Measurements from ENCODE around the gene MAN2A2. TPM values are rescaled to one million over a fixed set of nuclear protein-coding genes. Genes with fewer than 3 reads are reported as not detected.

The MAN2A2 gene
- total and polyA plus RNA-seq, 9 of the 15 experiments (the other 6 are each of a cell fraction or from before 2014, with no cell fraction given) = 7.3 to 151 (median 43.4) TPM

- TF ChIP-seq, protein P1, sequence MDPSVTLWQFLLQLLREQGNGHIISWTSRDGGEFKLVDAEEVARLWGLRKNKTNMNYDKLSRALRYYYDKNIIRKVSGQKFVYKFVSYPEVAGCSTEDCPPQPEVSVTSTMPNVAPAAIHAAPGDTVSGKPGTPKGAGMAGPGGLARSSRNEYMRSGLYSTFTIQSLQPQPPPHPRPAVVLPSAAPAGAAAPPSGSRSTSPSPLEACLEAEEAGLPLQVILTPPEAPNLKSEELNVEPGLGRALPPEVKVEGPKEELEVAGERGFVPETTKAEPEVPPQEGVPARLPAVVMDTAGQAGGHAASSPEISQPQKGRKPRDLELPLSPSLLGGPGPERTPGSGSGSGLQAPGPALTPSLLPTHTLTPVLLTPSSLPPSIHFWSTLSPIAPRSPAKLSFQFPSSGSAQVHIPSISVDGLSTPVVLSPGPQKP (CRISPR knock-in tag; IDR thresholded peaks at IDR 0.05) = no peak
- TF ChIP-seq ZKSCAN8 (CRISPR knock-in tag; IDR thresholded peaks at IDR 0.05) = no peak
- TF ChIP-seq FOXO4 (CRISPR knock-in tag; IDR thresholded peaks at IDR 0.05) = no peak
- peak; percentile 29; the same call in 1 of the 2 replicates for TF ChIP-seq NFIC (IDR thresholded peaks at IDR 0.05)
- TF ChIP-seq ATF4 (CRISPR knock-in tag; IDR thresholded peaks at IDR 0.05) = no peak
- TF ChIP-seq ZNF79 (CRISPR knock-in tag; IDR thresholded peaks at IDR 0.05; ENCODE audit: low read depth) = no peak
- no peak for TF ChIP-seq RFX5 (IDR thresholded peaks at IDR 0.05; ENCODE audit: low read depth, low read length)
- TF ChIP-seq NBN (IDR thresholded peaks at IDR 0.05; ENCODE audit: low read depth) = no peak
- TF ChIP-seq CBFA2T2 (conservative IDR thresholded peaks at IDR 0.05) = no peak
- no peak for TF ChIP-seq FOXA1 (IDR thresholded peaks at IDR 0.05; ENCODE audit: borderline replicate concordance)
- no peak for TF ChIP-seq MTA2 (IDR thresholded peaks at IDR 0.05; ENCODE audit: low read depth)
- TF ChIP-seq ZNF551 (CRISPR knock-in tag; IDR thresholded peaks at IDR 0.05) = no peak
- no peak for TF ChIP-seq U2AF1 (optimal IDR thresholded peaks at IDR 0.05; ENCODE audit: low read depth, low read length)
- no peak for TF ChIP-seq HMGN3 (IDR thresholded peaks at IDR 0.05; ENCODE audit: borderline replicate concordance, extremely low read depth, insufficient read length, low read depth, low read length)
- TF ChIP-seq, protein P2, sequence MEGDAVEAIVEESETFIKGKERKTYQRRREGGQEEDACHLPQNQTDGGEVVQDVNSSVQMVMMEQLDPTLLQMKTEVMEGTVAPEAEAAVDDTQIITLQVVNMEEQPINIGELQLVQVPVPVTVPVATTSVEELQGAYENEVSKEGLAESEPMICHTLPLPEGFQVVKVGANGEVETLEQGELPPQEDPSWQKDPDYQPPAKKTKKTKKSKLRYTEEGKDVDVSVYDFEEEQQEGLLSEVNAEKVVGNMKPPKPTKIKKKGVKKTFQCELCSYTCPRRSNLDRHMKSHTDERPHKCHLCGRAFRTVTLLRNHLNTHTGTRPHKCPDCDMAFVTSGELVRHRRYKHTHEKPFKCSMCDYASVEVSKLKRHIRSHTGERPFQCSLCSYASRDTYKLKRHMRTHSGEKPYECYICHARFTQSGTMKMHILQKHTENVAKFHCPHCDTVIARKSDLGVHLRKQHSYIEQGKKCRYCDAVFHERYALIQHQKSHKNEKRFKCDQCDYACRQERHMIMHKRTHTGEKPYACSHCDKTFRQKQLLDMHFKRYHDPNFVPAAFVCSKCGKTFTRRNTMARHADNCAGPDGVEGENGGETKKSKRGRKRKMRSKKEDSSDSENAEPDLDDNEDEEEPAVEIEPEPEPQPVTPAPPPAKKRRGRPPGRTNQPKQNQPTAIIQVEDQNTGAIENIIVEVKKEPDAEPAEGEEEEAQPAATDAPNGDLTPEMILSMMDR (IDR thresholded peaks at IDR 0.05 in 2 of 3, conservative IDR thresholded peaks at IDR 0.05 in 1 of 3; ENCODE audit: insufficient read depth in 2 of 3, low read depth in 1 of 3, low read length in 3 of 3) = peak in 2 of 3 experiments; percentile 24 to 31; a peak in 2 of 6 replicates
- no peak for TF ChIP-seq ARHGAP35 (IDR thresholded peaks at IDR 0.05; ENCODE audit: partially characterized antibody)
- TF ChIP-seq, protein P3, sequence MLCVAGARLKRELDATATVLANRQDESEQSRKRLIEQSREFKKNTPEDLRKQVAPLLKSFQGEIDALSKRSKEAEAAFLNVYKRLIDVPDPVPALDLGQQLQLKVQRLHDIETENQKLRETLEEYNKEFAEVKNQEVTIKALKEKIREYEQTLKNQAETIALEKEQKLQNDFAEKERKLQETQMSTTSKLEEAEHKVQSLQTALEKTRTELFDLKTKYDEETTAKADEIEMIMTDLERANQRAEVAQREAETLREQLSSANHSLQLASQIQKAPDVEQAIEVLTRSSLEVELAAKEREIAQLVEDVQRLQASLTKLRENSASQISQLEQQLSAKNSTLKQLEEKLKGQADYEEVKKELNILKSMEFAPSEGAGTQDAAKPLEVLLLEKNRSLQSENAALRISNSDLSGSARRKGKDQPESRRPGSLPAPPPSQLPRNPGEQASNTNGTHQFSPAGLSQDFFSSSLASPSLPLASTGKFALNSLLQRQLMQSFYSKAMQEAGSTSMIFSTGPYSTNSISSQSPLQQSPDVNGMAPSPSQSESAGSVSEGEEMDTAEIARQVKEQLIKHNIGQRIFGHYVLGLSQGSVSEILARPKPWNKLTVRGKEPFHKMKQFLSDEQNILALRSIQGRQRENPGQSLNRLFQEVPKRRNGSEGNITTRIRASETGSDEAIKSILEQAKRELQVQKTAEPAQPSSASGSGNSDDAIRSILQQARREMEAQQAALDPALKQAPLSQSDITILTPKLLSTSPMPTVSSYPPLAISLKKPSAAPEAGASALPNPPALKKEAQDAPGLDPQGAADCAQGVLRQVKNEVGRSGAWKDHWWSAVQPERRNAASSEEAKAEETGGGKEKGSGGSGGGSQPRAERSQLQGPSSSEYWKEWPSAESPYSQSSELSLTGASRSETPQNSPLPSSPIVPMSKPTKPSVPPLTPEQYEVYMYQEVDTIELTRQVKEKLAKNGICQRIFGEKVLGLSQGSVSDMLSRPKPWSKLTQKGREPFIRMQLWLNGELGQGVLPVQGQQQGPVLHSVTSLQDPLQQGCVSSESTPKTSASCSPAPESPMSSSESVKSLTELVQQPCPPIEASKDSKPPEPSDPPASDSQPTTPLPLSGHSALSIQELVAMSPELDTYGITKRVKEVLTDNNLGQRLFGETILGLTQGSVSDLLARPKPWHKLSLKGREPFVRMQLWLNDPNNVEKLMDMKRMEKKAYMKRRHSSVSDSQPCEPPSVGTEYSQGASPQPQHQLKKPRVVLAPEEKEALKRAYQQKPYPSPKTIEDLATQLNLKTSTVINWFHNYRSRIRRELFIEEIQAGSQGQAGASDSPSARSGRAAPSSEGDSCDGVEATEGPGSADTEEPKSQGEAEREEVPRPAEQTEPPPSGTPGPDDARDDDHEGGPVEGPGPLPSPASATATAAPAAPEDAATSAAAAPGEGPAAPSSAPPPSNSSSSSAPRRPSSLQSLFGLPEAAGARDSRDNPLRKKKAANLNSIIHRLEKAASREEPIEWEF (CRISPR knock-in tag; IDR thresholded peaks at IDR 0.05) = no peak
- TF ChIP-seq ZNF589 (CRISPR knock-in tag; IDR thresholded peaks at IDR 0.05; ENCODE audit: low read depth) = peak; percentile 69; the same call in 1 of the 2 replicates
Observed at GRCh38 chr15:90915808-90916440, 12.8 kb downstream of the MAN2A2 start (continued).
